ENCODE data around the gene TUBB2B. TPM values are rescaled to one million over a fixed set of nuclear protein-coding genes. Genes with fewer than 3 reads are reported as not detected.

The TUBB2B gene
- total RNA-seq, 4 donors from 2014 or later, result 9.2 to 19.3 (median 13.2) TPM

DNA sequence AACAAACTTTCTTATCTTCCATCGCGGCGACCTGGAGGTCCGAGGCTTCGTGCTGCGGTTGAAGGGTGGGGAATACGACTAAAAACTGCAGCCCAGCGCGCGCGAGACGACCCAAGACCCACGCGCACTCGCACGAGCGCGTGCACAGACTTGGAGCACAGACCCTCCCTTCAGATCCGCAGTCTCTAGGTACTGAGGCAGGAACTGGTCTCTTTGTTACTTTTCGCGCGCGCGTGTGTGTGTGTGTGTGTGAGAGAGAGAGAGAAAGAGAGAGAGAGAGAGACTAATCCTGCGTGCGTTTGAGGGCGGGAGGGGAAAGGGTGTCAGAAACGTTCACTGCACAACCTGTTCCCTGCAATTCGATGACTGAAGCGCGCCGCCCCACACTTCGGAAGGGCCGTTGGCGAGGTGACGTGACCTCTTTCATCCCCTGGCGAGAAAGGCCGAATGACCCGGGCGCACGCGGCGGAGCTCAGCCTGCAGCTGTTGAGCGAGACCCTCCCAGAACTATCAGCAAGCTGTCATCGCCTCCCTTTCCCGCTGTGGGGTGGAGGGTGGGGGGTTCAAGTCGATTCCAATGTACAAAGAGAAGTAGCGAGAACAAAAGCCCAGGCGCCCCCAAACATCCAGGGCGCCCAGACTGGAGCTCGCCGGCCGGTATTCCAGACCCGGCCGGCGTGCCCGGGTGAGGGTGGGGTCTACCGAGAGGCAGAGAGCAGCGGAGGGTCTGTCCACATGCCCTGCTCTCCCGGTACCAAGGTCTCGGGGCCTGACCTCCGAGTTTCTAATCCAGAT lies 1.5 kb upstream of the TUBB2B start:
- Histone ChIP-seq H3K36me3 (no peaks in the 10 kb centered on the region), H3K27me3 (peaks cover 62% of the 10 kb centered on the region), H3K27ac (no peak overlapping the region), H3K9me3 (no peaks in the 10 kb centered on the region), H3K4me3 (peak overlapping the region; percentile 48), H3K4me1 (peaks cover 57% of the 10 kb centered on the region)
- 12% methylated on average over 51 of the region's 62 CpGs for WGBS
- no peak for DNase-seq (ENCODE audit: low spot score in 2 of 2)
- TF ChIP-seq EP300 (IDR thresholded peaks at IDR 0.05) (no peak), POLR2A (IDR thresholded peaks at IDR 0.05) (no peak), POLR2AphosphoS5 (IDR thresholded peaks at IDR 0.05) (no peak)
- TF ChIP-seq, protein P1, sequence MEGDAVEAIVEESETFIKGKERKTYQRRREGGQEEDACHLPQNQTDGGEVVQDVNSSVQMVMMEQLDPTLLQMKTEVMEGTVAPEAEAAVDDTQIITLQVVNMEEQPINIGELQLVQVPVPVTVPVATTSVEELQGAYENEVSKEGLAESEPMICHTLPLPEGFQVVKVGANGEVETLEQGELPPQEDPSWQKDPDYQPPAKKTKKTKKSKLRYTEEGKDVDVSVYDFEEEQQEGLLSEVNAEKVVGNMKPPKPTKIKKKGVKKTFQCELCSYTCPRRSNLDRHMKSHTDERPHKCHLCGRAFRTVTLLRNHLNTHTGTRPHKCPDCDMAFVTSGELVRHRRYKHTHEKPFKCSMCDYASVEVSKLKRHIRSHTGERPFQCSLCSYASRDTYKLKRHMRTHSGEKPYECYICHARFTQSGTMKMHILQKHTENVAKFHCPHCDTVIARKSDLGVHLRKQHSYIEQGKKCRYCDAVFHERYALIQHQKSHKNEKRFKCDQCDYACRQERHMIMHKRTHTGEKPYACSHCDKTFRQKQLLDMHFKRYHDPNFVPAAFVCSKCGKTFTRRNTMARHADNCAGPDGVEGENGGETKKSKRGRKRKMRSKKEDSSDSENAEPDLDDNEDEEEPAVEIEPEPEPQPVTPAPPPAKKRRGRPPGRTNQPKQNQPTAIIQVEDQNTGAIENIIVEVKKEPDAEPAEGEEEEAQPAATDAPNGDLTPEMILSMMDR (IDR thresholded peaks at IDR 0.05), result no peak

DNA sequence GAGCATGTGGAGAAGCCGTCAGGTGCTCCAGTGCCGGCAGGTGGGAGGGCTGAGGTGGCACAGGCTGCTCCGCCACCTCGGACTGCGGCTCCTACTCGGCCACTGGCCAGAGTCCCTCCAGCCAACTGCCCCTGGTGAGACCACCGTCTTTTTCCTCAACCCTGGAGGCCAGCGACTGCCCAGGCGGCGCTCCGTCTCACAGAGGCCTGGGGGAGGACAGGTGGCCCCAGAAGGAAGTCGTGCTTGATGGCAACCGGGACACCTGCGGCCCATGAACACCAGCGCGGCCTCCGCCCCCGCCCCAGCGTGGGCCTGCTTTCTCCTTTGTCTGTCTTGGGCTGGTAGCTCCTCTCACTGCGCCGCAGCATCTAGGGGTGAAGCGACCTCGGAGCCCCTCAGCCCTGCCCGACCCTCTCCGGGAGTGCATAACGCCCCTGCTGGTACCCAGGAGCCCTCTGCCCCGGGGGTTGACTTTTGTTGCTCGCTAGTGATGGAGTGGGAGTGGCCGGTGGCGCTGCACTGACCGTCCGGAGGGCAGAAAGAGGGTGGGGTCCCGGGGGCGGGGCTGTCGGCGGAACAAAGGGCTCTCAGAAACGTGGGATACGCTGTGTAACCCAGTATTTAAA lies 706 bp upstream of the TUBB2B start:
- H3K4me1 ChIP-seq, result peaks cover 57% of the 10 kb centered on the region
- peak overlapping the region; percentile 48 for H3K4me3 ChIP-seq
- no peaks in the 10 kb centered on the region for H3K36me3 ChIP-seq
- no peaks in the 10 kb centered on the region for H3K9me3 ChIP-seq
- H3K27ac ChIP-seq, result no peak overlapping the region
- TF ChIP-seq EP300 (IDR thresholded peaks at IDR 0.05) (no peak), POLR2AphosphoS5 (IDR thresholded peaks at IDR 0.05) (no peak), POLR2A (IDR thresholded peaks at IDR 0.05) (no peak)
- TF ChIP-seq, protein P1 (IDR thresholded peaks at IDR 0.05), result no peak
- 3% methylated on average over 20 of the region's 38 CpGs for WGBS
- DNase-seq (ENCODE audit: low spot score in 2 of 2), result no peak
- H3K27me3 ChIP-seq, result peaks cover 62% of the 10 kb centered on the region

DNA sequence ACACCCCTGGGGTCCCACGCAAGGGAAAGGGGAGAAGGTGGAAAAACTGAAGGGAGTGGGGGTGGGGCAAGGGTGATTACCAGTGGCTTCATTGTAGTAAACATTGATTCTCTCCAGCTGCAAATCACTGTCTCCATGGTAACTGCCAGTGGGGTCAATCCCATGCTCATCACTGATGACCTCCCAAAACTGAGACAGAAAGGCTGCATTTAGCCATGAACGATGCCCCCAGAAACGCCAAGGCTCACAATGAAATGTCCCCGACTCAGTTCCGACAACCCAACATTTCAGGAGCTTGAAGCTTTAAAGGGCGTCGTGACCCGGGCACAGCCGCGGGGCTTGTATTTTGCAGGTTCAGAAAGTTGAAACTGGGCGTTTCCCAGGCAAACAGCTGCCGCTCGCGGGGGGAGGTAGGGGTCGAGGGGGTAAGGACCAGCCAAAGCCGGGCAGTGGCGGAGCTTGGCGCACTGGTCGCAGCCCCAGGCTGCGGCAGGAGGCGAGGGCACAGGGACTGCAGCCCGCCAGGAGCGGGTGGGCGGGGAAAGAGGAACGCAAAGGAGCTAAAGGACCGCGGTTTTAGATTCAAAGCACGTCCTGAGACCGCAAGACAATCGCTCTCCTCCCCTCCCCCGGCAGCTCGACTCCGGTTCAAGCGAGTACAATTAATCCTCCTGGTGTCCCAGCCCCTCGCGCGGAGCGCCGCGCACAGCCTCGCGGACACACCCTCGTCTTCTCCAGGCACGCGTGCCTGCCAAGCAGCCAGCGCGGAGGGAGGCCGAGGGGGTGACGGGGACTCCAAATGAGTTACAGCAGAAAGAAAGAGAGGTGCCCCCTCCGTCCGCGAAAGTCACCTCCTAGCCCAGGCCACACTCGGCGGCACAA lies 731 bp downstream of the TUBB2B start:
- Histone ChIP-seq H3K27me3 (peaks cover 52% of the 10 kb centered on the region), H3K36me3 (no peaks in the 10 kb centered on the region), H3K27ac (no peak overlapping the region), H3K4me1 (peaks cover 50% of the 10 kb centered on the region), H3K9me3 (no peaks in the 10 kb centered on the region), H3K4me3 (peak overlapping the region; percentile 48)
- 50% methylated on average over 2 of the region's 54 CpGs for WGBS
- DNase-seq (ENCODE audit: low spot score in 2 of 2), result no peak
- no peak for TF ChIP-seq EP300 (IDR thresholded peaks at IDR 0.05)
- no peak for TF ChIP-seq POLR2AphosphoS5 (IDR thresholded peaks at IDR 0.05)
- TF ChIP-seq, protein P1 (IDR thresholded peaks at IDR 0.05), result no peak
- no peak for TF ChIP-seq POLR2A (IDR thresholded peaks at IDR 0.05)

DNA sequence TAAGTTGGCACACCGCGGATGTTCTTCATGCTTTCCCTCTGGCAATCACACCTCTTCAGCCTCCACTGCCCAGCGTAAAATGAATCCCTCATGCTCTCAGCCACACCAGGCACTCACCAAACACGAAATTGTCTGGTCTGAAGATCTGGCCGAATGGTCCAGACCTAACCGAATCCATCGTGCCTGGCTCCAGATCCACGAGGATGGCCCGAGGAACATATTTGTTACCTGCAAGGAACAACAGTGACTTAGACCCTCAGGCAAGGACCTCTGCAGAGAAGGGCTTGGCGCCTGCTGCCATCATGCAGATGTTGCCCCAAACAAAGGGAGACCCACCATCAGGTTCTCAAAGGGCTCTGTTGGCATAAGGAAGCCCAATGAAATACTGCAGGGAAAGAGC lies 1.4 kb downstream of the TUBB2B start:
- TF ChIP-seq POLR2A (IDR thresholded peaks at IDR 0.05) (no peak), POLR2AphosphoS5 (IDR thresholded peaks at IDR 0.05) (no peak), EP300 (IDR thresholded peaks at IDR 0.05) (no peak)
- TF ChIP-seq, protein P1 (IDR thresholded peaks at IDR 0.05), result no peak
- no peak for DNase-seq (ENCODE audit: low spot score in 2 of 2)
- H3K36me3 ChIP-seq, result no peaks in the 10 kb centered on the region
- no peak overlapping the region for H3K4me3 ChIP-seq
- H3K9me3 ChIP-seq, result no peaks in the 10 kb centered on the region
- peaks cover 47% of the 10 kb centered on the region for H3K27me3 ChIP-seq
- H3K4me1 ChIP-seq, result peaks cover 46% of the 10 kb centered on the region
- no peak overlapping the region for H3K27ac ChIP-seq
- 88% methylated on average over 10 of the region's 10 CpGs for WGBS

Measured in suprapubic skin (tissue), 4 donors.